Kidney (tissue), 14 donors: ENCODE measurements around the gene AP3S1. TPM values are rescaled to one million over a fixed set of nuclear protein-coding genes. Genes with fewer than 3 reads are reported as not detected.
"Not testable (repeated sequence)": the region's sequence is repeated elsewhere in the genome, so short reads cannot be mapped to it uniquely, and the experiment has no call there.

Experiments
- DNase-seq, 5 donors: peaks; one replicate each; pipeline ENCODE4 v3.0.0-alpha.2; 2013 to 2020
- FAIRE-seq: peaks from 2 replicates; lab custom pipeline; 2012; peaks lifted over from hg19 to GRCh38; lab: Jason Lieb, UNC
- H3K27ac ChIP-seq, 2 donors: one replicate each; pipeline ENCODE4 v1.7.0; 2013; ENCODE audit warnings: low read depth in 2 of 2, low read length in 2 of 2, inconsistent platforms in 1 of 2
- H3K27me3 ChIP-seq: one replicate; pipeline ENCODE4 v1.7.1; 2013; ENCODE audit warnings: low read length, inconsistent platforms; ENCODE audit not compliant: control insufficient read depth, insufficient read depth
- H3K36me3 ChIP-seq, 3 donors: one replicate each; pipeline versions ENCODE4 v1.7.0 to v1.7.1; 2013; ENCODE audit warnings: low read length in 3 of 3, control low read depth in 1 of 3, inconsistent platforms in 1 of 3; ENCODE audit not compliant: insufficient read depth in 3 of 3, control insufficient read depth in 2 of 3
- H3K4me1 ChIP-seq, 3 donors: one replicate each; pipeline versions ENCODE4 v1.7.0 to v1.7.1; 2013; ENCODE audit warnings: low read length in 3 of 3, inconsistent platforms in 1 of 3, low read depth in 1 of 3; ENCODE audit not compliant: control insufficient read depth in 2 of 3, insufficient read depth in 2 of 3
- H3K4me3 ChIP-seq, 3 donors: one replicate each; pipeline versions ENCODE4 v1.7.0 to v1.8.1; 2013; ENCODE audit warnings: low read length in 3 of 3, control low read depth in 1 of 3, inconsistent platforms in 1 of 3
- H3K9ac ChIP-seq, 3 donors: one replicate each; pipeline versions ENCODE4 v1.7.0 to v1.7.1; 2013; ENCODE audit warnings: low read length in 3 of 3, control low read depth in 1 of 3, inconsistent platforms in 1 of 3
- H3K9me3 ChIP-seq, 3 donors: one replicate each; pipeline versions ENCODE4 v1.7.0 to v1.7.1; 2013; ENCODE audit warnings: low read length in 3 of 3, control low read depth in 1 of 3, inconsistent platforms in 1 of 3; ENCODE audit not compliant: control insufficient read depth in 2 of 3, insufficient read depth in 1 of 3
- intact Hi-C: fragments of 100-400 bp; cut with DNase I; formaldehyde crosslinking; loops from one replicate; pipeline ENCODE4 v1.11.1; 2022
- polyA plus RNA-seq: library from polyadenylated mRNA; stranded (reverse); fragments of 350-450 nt; fragmentation: Illumina TruSeq; extraction: RNeasy Lipid Tissue Mini Kit (QIAGEN cat#74804); gene quantifications from one replicate; pipeline ENCODE4 v1.2.3, GENCODE V29; 2014; ENCODE audit warnings: low read depth, low replicate concordance; ENCODE audit not compliant: insufficient read depth
- total RNA-seq: library from RNA; stranded (reverse); fragmentation: NEBNext Ultra II Directional; extraction: Animal tissue kit (Norgen Biotek cat#: 25700); gene quantifications from one replicate; pipeline ENCODE4 v1.2.1, GENCODE V29; 2021
- TF ChIP-seq, protein P1 (sequence below): IDR thresholded peaks from 3 replicates; pipeline ENCODE4 v1.5.1; 2012; ENCODE audit warnings: mild to moderate bottlenecking, moderate library complexity, borderline replicate concordance; ENCODE audit not compliant: insufficient read depth; ENCODE audit errors: extremely low read depth
- donor health status: control.
- donor health status: control.
- donor health status: control.
- donor health status: control.
- donor health status: control.
- donor health status: DM: yes; HTN: yes; CAD: no.
- donor health status: Normal renal cell carcinoma (clear cell type).

The AP3S1 gene
- total and polyA plus RNA-seq, 2 donors from 2014 or later, result 50.2 to 54.1 TPM

- TF ChIP-seq, protein P1, sequence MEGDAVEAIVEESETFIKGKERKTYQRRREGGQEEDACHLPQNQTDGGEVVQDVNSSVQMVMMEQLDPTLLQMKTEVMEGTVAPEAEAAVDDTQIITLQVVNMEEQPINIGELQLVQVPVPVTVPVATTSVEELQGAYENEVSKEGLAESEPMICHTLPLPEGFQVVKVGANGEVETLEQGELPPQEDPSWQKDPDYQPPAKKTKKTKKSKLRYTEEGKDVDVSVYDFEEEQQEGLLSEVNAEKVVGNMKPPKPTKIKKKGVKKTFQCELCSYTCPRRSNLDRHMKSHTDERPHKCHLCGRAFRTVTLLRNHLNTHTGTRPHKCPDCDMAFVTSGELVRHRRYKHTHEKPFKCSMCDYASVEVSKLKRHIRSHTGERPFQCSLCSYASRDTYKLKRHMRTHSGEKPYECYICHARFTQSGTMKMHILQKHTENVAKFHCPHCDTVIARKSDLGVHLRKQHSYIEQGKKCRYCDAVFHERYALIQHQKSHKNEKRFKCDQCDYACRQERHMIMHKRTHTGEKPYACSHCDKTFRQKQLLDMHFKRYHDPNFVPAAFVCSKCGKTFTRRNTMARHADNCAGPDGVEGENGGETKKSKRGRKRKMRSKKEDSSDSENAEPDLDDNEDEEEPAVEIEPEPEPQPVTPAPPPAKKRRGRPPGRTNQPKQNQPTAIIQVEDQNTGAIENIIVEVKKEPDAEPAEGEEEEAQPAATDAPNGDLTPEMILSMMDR, result no peak
- Histone ChIP-seq H3K36me3 (no peaks in the 10 kb centered on the region), H3K9me3 (no peaks in the 10 kb centered on the region), H3K4me1 (peaks cover 0 to 10% (median 0%) of the 10 kb centered on the region in 3 donors), H3K27me3 (no peaks in the 10 kb centered on the region), H3K27ac (no peak overlapping the region), H3K9ac (no peak overlapping the region), H3K4me3 (no peak overlapping the region)
- intact Hi-C loops, result no loop called here
- FAIRE-seq (no peak), DNase-seq (no peak)
These were observed 20.9 kb upstream of the AP3S1 start for GRCh38 chr5:115820846-115821245.

- FAIRE-seq, H3K4me1 ChIP-seq, H3K27me3 ChIP-seq, DNase-seq, H3K9me3 ChIP-seq, H3K9ac ChIP-seq, H3K4me3 ChIP-seq, H3K27ac ChIP-seq: not testable (repeated sequence)
- peaks cover 2 to 12% (median 5%) of the 10 kb centered on the region in 3 donors for H3K36me3 ChIP-seq
- intact Hi-C loops, result loop anchor here (5.0 kb wide), 1 partner anchor 183 kb away; no protein-coding TSS in a partner anchor
These were observed 16.8 kb upstream of the AP3S1 start for GRCh38 chr5:115824983-115825382.

GRCh38 chr5:115825948-115826347 is 15.8 kb upstream of the AP3S1 start:
- TF ChIP-seq, protein P1, result no peak
- Histone ChIP-seq H3K9ac (no peak overlapping the region), H3K27ac (no peak overlapping the region), H3K9me3 (no peaks in the 10 kb centered on the region), H3K36me3 (peaks cover 2 to 12% (median 5%) of the 10 kb centered on the region in 3 donors), H3K4me3 (no peak overlapping the region), H3K27me3 (no peaks in the 10 kb centered on the region), H3K4me1 (no peaks in the 10 kb centered on the region)
- FAIRE-seq (no peak), DNase-seq (no peak)
- intact Hi-C loops, result loop anchor here (5.0 kb wide), 1 partner anchor 184 kb away; no protein-coding TSS in a partner anchor

DNA sequence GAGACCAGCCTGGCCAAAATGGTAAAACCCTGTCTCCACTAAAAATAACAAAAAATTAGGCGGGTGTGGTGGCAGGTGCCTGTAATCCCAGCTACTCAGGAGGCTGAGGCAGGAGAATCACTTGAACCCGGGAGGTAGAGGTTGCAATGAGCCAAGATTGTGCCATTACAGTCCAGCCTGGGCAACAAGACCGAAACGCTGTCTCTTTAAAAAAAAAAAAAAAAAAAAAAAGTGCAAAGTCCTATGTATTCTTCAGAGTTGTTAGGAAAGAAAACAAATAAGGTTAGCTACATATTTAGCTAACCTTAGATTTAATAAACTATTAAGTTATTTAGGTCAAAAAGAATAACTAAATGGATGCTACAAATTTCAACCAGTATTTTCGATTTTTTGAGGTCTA is 11.8 kb upstream of the AP3S1 start:
- Histone ChIP-seq H3K27ac (no peak overlapping the region), H3K36me3 (peaks cover 2 to 23% (median 9%) of the 10 kb centered on the region in 3 donors), H3K4me1 (no peaks in the 10 kb centered on the region), H3K9ac (no peak overlapping the region), H3K27me3 (no peaks in the 10 kb centered on the region), H3K9me3 (no peaks in the 10 kb centered on the region), H3K4me3 (no peak overlapping the region)
- FAIRE-seq (no peak), DNase-seq (no peak)
- TF ChIP-seq, protein P1, result no peak
- intact Hi-C loops, result loop anchor here (5.0 kb wide), 1 partner anchor 188 kb away; no protein-coding TSS in a partner anchor
